IMR-90 (cell line): ENCODE data around the gene PSMA6. TPM values are rescaled to one million over a fixed set of nuclear protein-coding genes. Genes with fewer than 3 reads are reported as not detected.
A peak's percentile ranks its signal among the peaks of the same experiment; 100 is the strongest.

ENCODE experiments used
- ATAC-seq: fragments of 200-7000 bp; cut with Tn5 transposase; 2 replicates; pipeline ENCODE4 v1.9.1; 2020; ENCODE audit warnings: low read depth, mild to moderate bottlenecking, moderate library complexity
- BruUV-seq: library from RNA; stranded (reverse); fragments of 400-500 nt; replicated peaks from 2 replicates; lab custom pipeline; 2021; lab: Mats Ljungman, UMichigan
- CTCF ChIA-PET: fragments of 300-600 bp; formaldehyde crosslinking; extraction: SDS; loops from one replicate; lab custom pipeline; 2021; ENCODE audit warnings: antibody characterized with exemption; lab: Yijun Ruan, JAX
- POLR2A ChIA-PET: fragments of 300-600 bp; sonication (Branson Sonifier 250); formaldehyde crosslinking; loops from one replicate; lab custom pipeline; 2022; ENCODE audit warnings: antibody characterized with exemption; ENCODE audit not compliant: unreplicated experiment; lab: Charles Lee
- DNase-seq: peaks from one replicate; pipeline ENCODE4 v3.0.0; 2013
- H2AFZ ChIP-seq: replicated peaks from 2 replicates; pipeline ENCODE3; 2013; ENCODE audit warnings: low read length, mild to moderate bottlenecking; ENCODE audit not compliant: poor library complexity
- H2AK5ac ChIP-seq: 2 replicates; pipeline ENCODE4 v1.6.1; 2013; ENCODE audit warnings: low read depth, low read length, inconsistent platforms
- H2AK9ac ChIP-seq: replicated peaks from 2 replicates; pipeline ENCODE3; 2013; ENCODE audit warnings: mild to moderate bottlenecking, low read depth, low read length, moderate library complexity; ENCODE audit not compliant: poor library complexity
- H2BK120ac ChIP-seq: 2 replicates; pipeline ENCODE4 v1.6.1; 2013; ENCODE audit warnings: low read depth, low read length, inconsistent platforms
- H2BK15ac ChIP-seq: 3 replicates; pipeline ENCODE4 v1.6.1; 2013; ENCODE audit warnings: low read depth, low read length, inconsistent platforms
- H2BK20ac ChIP-seq: 2 replicates; pipeline ENCODE4 v1.6.1; 2013; ENCODE audit warnings: low read depth, mild to moderate bottlenecking, inconsistent platforms, low read length, moderate library complexity
- H2BK5ac ChIP-seq: 2 replicates; pipeline ENCODE4 v1.6.1; 2013; ENCODE audit warnings: mild to moderate bottlenecking, low read depth, low read length, inconsistent platforms; ENCODE audit not compliant: poor library complexity, severe bottlenecking
- H3K14ac ChIP-seq: replicated peaks from 2 replicates; pipeline ENCODE4 v1.6.1; 2013; ENCODE audit warnings: low read depth, low read length, inconsistent platforms
- H3K18ac ChIP-seq: 2 replicates; pipeline ENCODE4 v1.6.1; 2013; ENCODE audit warnings: low read depth, low read length, control low read depth
- H3K23ac ChIP-seq: 2 replicates; pipeline ENCODE4 v1.6.1; 2013; ENCODE audit warnings: low read depth, low read length, inconsistent platforms
- H3K27ac ChIP-seq: 2 replicates; pipeline ENCODE4 v1.5.1; 2013; ENCODE audit warnings: mild to moderate bottlenecking, control low read depth, low read length; ENCODE audit not compliant: insufficient read depth
- H3K27me3 ChIP-seq: 2 replicates; pipeline ENCODE4 v1.6.1; 2013; ENCODE audit warnings: low read length; ENCODE audit not compliant: control insufficient read depth, insufficient read depth
- H3K36me3 ChIP-seq: 2 replicates; pipeline ENCODE4 v1.6.1; 2013; ENCODE audit warnings: low read length, mixed read lengths; ENCODE audit not compliant: control insufficient read depth, insufficient read depth
- H3K4ac ChIP-seq: 2 replicates; pipeline ENCODE4 v1.6.1; 2013; ENCODE audit warnings: low read depth, low read length, inconsistent platforms
- H3K4me1 ChIP-seq: 2 replicates; pipeline ENCODE4 v1.6.1; 2013; ENCODE audit warnings: low read length, mixed read lengths; ENCODE audit not compliant: control insufficient read depth, insufficient read depth
- H3K4me2 ChIP-seq: 2 replicates; pipeline ENCODE4 v1.6.1; 2013; ENCODE audit warnings: low read depth, mild to moderate bottlenecking, control low read depth, low read length, moderate library complexity
- H3K4me3 ChIP-seq: 2 replicates; pipeline ENCODE4 v1.5.1; 2013; ENCODE audit warnings: low read depth, mild to moderate bottlenecking, control low read depth, low read length, moderate library complexity; ENCODE audit not compliant: insufficient read depth
- H3K56ac ChIP-seq: 2 replicates; pipeline ENCODE4 v1.6.1; 2013; ENCODE audit warnings: low read length, inconsistent platforms; ENCODE audit not compliant: insufficient read depth; ENCODE audit errors: extremely low read depth
- H3K79me1 ChIP-seq, 2 experiments: 2 replicates each; pipeline ENCODE4 v1.6.1; 2013; ENCODE audit warnings: low read length in 2 of 2, inconsistent platforms in 1 of 2, low read depth in 1 of 2
- H3K9ac ChIP-seq: 2 replicates; pipeline ENCODE4 v1.6.1; 2013; ENCODE audit warnings: low read depth, low read length, control low read depth
- H3K9me1 ChIP-seq: 2 replicates; pipeline ENCODE4 v1.6.1; 2013; ENCODE audit warnings: low read length, inconsistent platforms; ENCODE audit not compliant: insufficient read depth
- H3K9me3 ChIP-seq: 2 replicates; pipeline ENCODE4 v1.6.1; 2013; ENCODE audit warnings: low read length; ENCODE audit not compliant: control insufficient read depth, insufficient read depth
- H4K20me1 ChIP-seq: 2 replicates; pipeline ENCODE4 v1.6.1; 2013; ENCODE audit warnings: low read length, inconsistent platforms; ENCODE audit not compliant: insufficient read depth
- H4K5ac ChIP-seq: 2 replicates; pipeline ENCODE4 v1.6.1; 2013; ENCODE audit warnings: mild to moderate bottlenecking, low read depth, low read length, control low read depth
- H4K8ac ChIP-seq, 2 experiments: 2 replicates each; pipeline ENCODE4 v1.6.1; 2013; ENCODE audit warnings: low read depth in 2 of 2, low read length in 2 of 2, control low read depth in 1 of 2, inconsistent platforms in 1 of 2
- H4K91ac ChIP-seq: 2 replicates; pipeline ENCODE4 v1.6.1; 2013; ENCODE audit warnings: low read depth, low read length, inconsistent platforms; ENCODE audit not compliant: insufficient read depth
- BHLHE40 ChIP-seq: fragments of 150-350 bp; IDR thresholded peaks from 2 replicates; pipeline ENCODE4 v1.6.1; 2016; ENCODE audit warnings: mild to moderate bottlenecking, low read depth, low read length
- CEBPB ChIP-seq: IDR thresholded peaks from 2 replicates; pipeline ENCODE4 v1.6.1; 2012; ENCODE audit warnings: low read depth, low read length, improper control_type of control experiment
- CTCF ChIP-seq: conservative IDR thresholded peaks from 2 replicates; pipeline ENCODE4 v1.5.1; 2012; ENCODE audit warnings: mild to moderate bottlenecking, low read depth, low read length, improper control_type of control experiment
- ELK1 ChIP-seq: fragments of 150-350 bp; IDR thresholded peaks from 2 replicates; pipeline ENCODE4 v1.6.1; 2016; ENCODE audit warnings: low read depth, mild to moderate bottlenecking, low read length, moderate library complexity, borderline replicate concordance
- FOS ChIP-seq: fragments of 150-350 bp; IDR thresholded peaks from 2 replicates; pipeline ENCODE4 v1.6.1; 2016; ENCODE audit warnings: low read depth, low read length
- MAFK ChIP-seq: IDR thresholded peaks from 2 replicates; pipeline ENCODE4 v1.6.1; 2012; ENCODE audit warnings: low read depth, low read length, improper control_type of control experiment
- MAZ ChIP-seq: IDR thresholded peaks from 2 replicates; pipeline ENCODE4 v1.6.1; 2012; ENCODE audit warnings: low read depth, mild to moderate bottlenecking, low read length, improper control_type of control experiment, moderate library complexity, borderline replicate concordance
- MXI1 ChIP-seq: IDR thresholded peaks from 2 replicates; pipeline ENCODE4 v1.6.1; 2012; ENCODE audit warnings: low read depth, mild to moderate bottlenecking, low read length, moderate library complexity, borderline replicate concordance
- NFE2L2 ChIP-seq: fragments of 150-350 bp; IDR thresholded peaks from 2 replicates; pipeline ENCODE4 v1.6.1; 2016; ENCODE audit warnings: low read depth, mild to moderate bottlenecking, low read length
- POLR2A ChIP-seq: IDR thresholded peaks from 2 replicates; pipeline ENCODE4 v1.6.1; 2012; ENCODE audit warnings: mild to moderate bottlenecking, low read depth, low read length
- RAD21 ChIP-seq: IDR thresholded peaks from 2 replicates; pipeline ENCODE4 v1.6.1; 2012; ENCODE audit warnings: low read length, improper control_type of control experiment
- RCOR1 ChIP-seq: IDR thresholded peaks from 2 replicates; pipeline ENCODE4 v1.6.1; 2012; ENCODE audit warnings: mild to moderate bottlenecking, low read length, improper control_type of control experiment; ENCODE audit not compliant: insufficient replicate concordance
- RFX5 ChIP-seq: IDR thresholded peaks from 2 replicates; pipeline ENCODE4 v1.8.0; 2012; ENCODE audit warnings: low read depth, mild to moderate bottlenecking, low read length, moderate library complexity
- USF2 ChIP-seq: fragments of 150-350 bp; IDR thresholded peaks from 2 replicates; pipeline ENCODE4 v1.6.1; 2017; ENCODE audit warnings: mild to moderate bottlenecking, antibody characterized with exemption, low read length, low read depth
- WGBS, 2 experiments: methylation state at CpG; one replicate each; pipeline versions ENCODE4 v1.1.5 to v1.1.7; 2013; ENCODE audit warnings: missing lambda C conversion rate in 2 of 2; ENCODE audit not compliant: insufficient read length in 1 of 2; ENCODE audit errors: extremely low coverage in 2 of 2; 5-methylcytosine and 5-hydroxymethylcytosine counted together
- dilution Hi-C: fragments of 300-500 bp; cut with HindIII; formaldehyde crosslinking; loops from one replicate; pipeline ENCODE4 v1.14.3; 2018; ENCODE audit warnings: low sequenced_read_pairs; ENCODE audit not compliant: unreplicated experiment
- in situ Hi-C: fragments of 300-500 bp; cut with MboI; formaldehyde crosslinking; loops from 3 replicates; pipeline ENCODE4 v1.14.3; 2019; ENCODE audit warnings: low sequenced_read_pairs, inconsistent platforms, mixed read lengths
- intact Hi-C: fragments of 100-400 bp; cut with micrococcal nuclease; formaldehyde crosslinking; loops from 2 replicates; pipeline ENCODE4 v1.10.0; 2022
- polyA plus RNA-seq, 3 experiments: library from polyadenylated mRNA; depleted of rRNA; stranded (reverse); fragments of >200 nt; gene quantifications; 2 replicates each; pipeline ENCODE4 v1.2.3, GENCODE V29; 2012; ENCODE audit warnings: low replicate concordance in 1 of 3
- total RNA-seq: library from RNA; depleted of rRNA; stranded (reverse); fragments of >200 nt; gene quantifications from 2 replicates; pipeline ENCODE4 v1.2.3, GENCODE V29; 2012

The PSMA6 gene
- total and polyA plus RNA-seq, 2 of the 4 experiments (the other 2 are of a cell fraction) = 184 to 530 TPM

- Histone ChIP-seq H2BK15ac (no peak overlapping the region), H2BK5ac (no peak overlapping the region), H2BK20ac (no peak overlapping the region), H3K27ac (no peak overlapping the region), H2AK5ac (no peak overlapping the region), H3K18ac (no peak overlapping the region), H3K4ac (no peak overlapping the region), H2AK9ac (no peak overlapping the region), H3K14ac (no peak overlapping the region), H4K20me1 (no peaks in the 10 kb centered on the region), H4K8ac (no peak overlapping the region), H3K9ac (no peak overlapping the region), H3K4me3 (no peak overlapping the region), H2BK120ac (no peak overlapping the region), H3K27me3 (no peaks in the 10 kb centered on the region), H3K4me2 (no peak overlapping the region), H3K4me1 (no peaks in the 10 kb centered on the region), H3K9me1 (peaks cover 9% of the 10 kb centered on the region; the same call in 1 of the 2 replicates), H4K91ac (no peak overlapping the region), H3K9me3 (no peaks in the 10 kb centered on the region), H3K56ac (no peak overlapping the region), H4K5ac (no peak overlapping the region), H3K79me1 (no peaks in the 10 kb centered on the region), H3K23ac (no peak overlapping the region), H3K36me3 (peaks cover 4% of the 10 kb centered on the region; the same call in 1 of the 2 replicates), H2AFZ (no peak overlapping the region)
- no peak for TF ChIP-seq RFX5
- no peak for TF ChIP-seq MAZ
- TF ChIP-seq MAFK = no peak
- TF ChIP-seq RCOR1 = no peak
- TF ChIP-seq MXI1 = no peak
- TF ChIP-seq BHLHE40 = no peak
- TF ChIP-seq CEBPB = no peak
- no peak for TF ChIP-seq RAD21
- no peak for TF ChIP-seq CTCF
- no peak for TF ChIP-seq USF2
- TF ChIP-seq ELK1 = no peak
- no peak for TF ChIP-seq NFE2L2
- TF ChIP-seq FOS = no peak
- no peak for TF ChIP-seq POLR2A
- dilution Hi-C loops (no loop called here), intact Hi-C loops (no loop called here), in situ Hi-C loops (no loop called here)
- CTCF ChIA-PET = interaction anchor here (1.8 kb wide), 1 partner anchor 10 kb away, joined by 5 read pairs; no protein-coding TSS in a partner anchor
- no CpG with 5 or more reads among the region's 5 CpGs for WGBS, 2 experiments
- POLR2A ChIA-PET = no interaction called here
- BruUV-seq = no TSS peak
- DNase-seq (peak; percentile 8), ATAC-seq (no peak)
Observed at GRCh38 chr14:35285168-35286002, 6.8 kb upstream of the PSMA6 start.
